Measurements from ENCODE around the gene CHD9NB. TPM values are rescaled to one million over a fixed set of nuclear protein-coding genes. Genes with fewer than 3 reads are reported as not detected.
A peak's percentile ranks its signal among the peaks of the same experiment; 100 is the strongest.

CHD9NB gene
- polyA plus RNA-seq, 3 donors: not detected

- H3K27ac ChIP-seq (ENCODE audit: low read depth in 1 of 2, low read length in 2 of 2): no peak overlapping the region
- Mint-ChIP-seq H3K36me3 (peaks cover 5 to 14% of the 10 kb centered on the region in 2 donors), H3K9me3 (no peaks in the 10 kb centered on the region), H3K4me1 (peaks cover 7% of the 10 kb centered on the region), H3K27ac (no peak overlapping the region), H3K4me3 (no peak overlapping the region), H3K27me3 (ENCODE audit: low read depth in 3 of 3) (no peaks in the 10 kb centered on the region)
- H3K27me3 ChIP-seq (ENCODE audit: control insufficient read depth in 2 of 2, insufficient read depth in 2 of 2, low read length in 2 of 2): no peaks in the 10 kb centered on the region
- H3K4me3 ChIP-seq (replicated peaks in 1 of 3; ENCODE audit: low read depth in 2 of 3, low read length in 3 of 3): no peak overlapping the region
- H3K9ac ChIP-seq (ENCODE audit: insufficient read depth, low read length, poor library complexity, severe bottlenecking): no peak overlapping the region
- intact Hi-C loops (cut with micrococcal nuclease): no loop called here
- H3K79me2 ChIP-seq (ENCODE audit: insufficient read depth, low read length): no peaks in the 10 kb centered on the region
- no peak for DNase-seq
- no CpG with 5 or more reads among the region's 3 CpGs for WGBS (ENCODE audit: insufficient coverage)
- no peaks in the 10 kb centered on the region for H3K36me3 ChIP-seq (replicated peaks in 1 of 2; ENCODE audit: control insufficient read depth in 1 of 2, insufficient read depth in 2 of 2, low read length in 2 of 2)
- H3K4me1 ChIP-seq (ENCODE audit: control insufficient read depth in 1 of 2, insufficient read depth in 2 of 2, low read length in 2 of 2): peaks cover 8 to 10% of the 10 kb centered on the region in 2 donors
- peaks cover 5% of the 10 kb centered on the region for H4K20me1 ChIP-seq (ENCODE audit: insufficient read depth, low read length)
- H3K9me3 ChIP-seq (replicated peaks in 1 of 2; ENCODE audit: control insufficient read depth in 1 of 2, insufficient read depth in 1 of 2, low read length in 2 of 2): no peaks in the 10 kb centered on the region
- H2AFZ ChIP-seq (ENCODE audit: insufficient read depth, low read depth, low read length, poor library complexity, severe bottlenecking): no peak overlapping the region
- no peak overlapping the region for H3K4me2 ChIP-seq (replicated peaks; ENCODE audit: extremely low read depth, low read length, poor library complexity, severe bottlenecking)
- no peak for TF ChIP-seq CTCF (IDR thresholded peaks at IDR 0.05)
These were observed 29.1 kb upstream of the CHD9NB start for GRCh38 chr16:53081686-53082407.

DNA sequence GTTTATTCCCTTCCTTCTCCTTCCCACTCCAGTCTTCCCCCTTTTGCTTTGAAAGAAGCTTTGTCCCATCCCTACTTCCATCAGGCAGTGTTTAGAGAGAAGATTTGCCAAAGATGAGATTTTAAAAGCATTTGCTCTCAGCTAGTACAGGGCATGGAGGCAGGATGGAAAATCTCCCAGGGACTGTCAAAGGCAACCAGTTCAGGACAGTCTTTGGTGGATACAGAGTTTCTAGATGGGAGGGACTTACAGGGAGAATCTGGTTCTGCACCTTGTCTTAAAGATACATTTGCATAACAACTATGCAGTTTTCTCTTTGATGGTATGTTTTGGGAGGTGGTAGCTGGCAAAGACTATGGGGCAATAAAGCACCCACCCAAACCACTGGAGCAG is 28.3 kb upstream of the CHD9NB start:
- H3K9me3 ChIP-seq (replicated peaks in 1 of 2; ENCODE audit: control insufficient read depth in 1 of 2, insufficient read depth in 1 of 2, low read length in 2 of 2): no peaks in the 10 kb centered on the region
- H3K36me3 ChIP-seq (replicated peaks in 1 of 2; ENCODE audit: control insufficient read depth in 1 of 2, insufficient read depth in 2 of 2, low read length in 2 of 2): no peaks in the 10 kb centered on the region
- H3K27me3 ChIP-seq (ENCODE audit: control insufficient read depth in 2 of 2, insufficient read depth in 2 of 2, low read length in 2 of 2): no peaks in the 10 kb centered on the region
- H4K20me1 ChIP-seq (ENCODE audit: insufficient read depth, low read length): peaks cover 5% of the 10 kb centered on the region
- Mint-ChIP-seq H3K4me1 (peaks cover 7% of the 10 kb centered on the region), H3K4me3 (no peak overlapping the region), H3K9me3 (no peaks in the 10 kb centered on the region), H3K36me3 (peaks cover 5 to 14% of the 10 kb centered on the region in 2 donors), H3K27ac (peak overlapping the region in 1 of 7 donors; percentile 27), H3K27me3 (ENCODE audit: low read depth in 3 of 3) (no peaks in the 10 kb centered on the region)
- no peak for DNase-seq
- H3K27ac ChIP-seq (ENCODE audit: low read depth in 1 of 2, low read length in 2 of 2): no peak overlapping the region
- no peak overlapping the region for H3K4me3 ChIP-seq (replicated peaks in 1 of 3; ENCODE audit: low read depth in 2 of 3, low read length in 3 of 3)
- no peak overlapping the region for H2AFZ ChIP-seq (ENCODE audit: insufficient read depth, low read depth, low read length, poor library complexity, severe bottlenecking)
- no peaks in the 10 kb centered on the region for H3K79me2 ChIP-seq (ENCODE audit: insufficient read depth, low read length)
- no peak overlapping the region for H3K9ac ChIP-seq (ENCODE audit: insufficient read depth, low read length, poor library complexity, severe bottlenecking)
- TF ChIP-seq CTCF (IDR thresholded peaks at IDR 0.05): no peak
- no peak overlapping the region for H3K4me2 ChIP-seq (replicated peaks; ENCODE audit: extremely low read depth, low read length, poor library complexity, severe bottlenecking)
- peaks cover 8 to 9% of the 10 kb centered on the region in 2 donors for H3K4me1 ChIP-seq (ENCODE audit: control insufficient read depth in 1 of 2, insufficient read depth in 2 of 2, low read length in 2 of 2)
- intact Hi-C loops (cut with micrococcal nuclease): no loop called here
